ENCODE measurements around the gene CCDC90B.

CCDC90B gene

GRCh38 chr11:83223457-83223856 is 62.7 kb downstream of the CCDC90B start:
- no peak for DNase-seq (ENCODE audit: extremely low read depth, low read depth)
- TF ChIP-seq CTCF (IDR thresholded peaks at IDR 0.05; ENCODE audit: low read depth, low read length) = no peak

- DNase-seq (ENCODE audit: extremely low read depth, low read depth) = no peak
- no peak for TF ChIP-seq CTCF (IDR thresholded peaks at IDR 0.05; ENCODE audit: low read depth, low read length)
These were observed 63.7 kb downstream of the CCDC90B start for GRCh38 chr11:83222499-83222898.

- no peak for DNase-seq (ENCODE audit: extremely low read depth, low read depth)
- TF ChIP-seq CTCF (IDR thresholded peaks at IDR 0.05; ENCODE audit: low read depth, low read length) = no peak
These were observed 64.5 kb downstream of the CCDC90B start for GRCh38 chr11:83221694-83222093.

- no peak for DNase-seq (ENCODE audit: extremely low read depth, low read depth)
- TF ChIP-seq CTCF (IDR thresholded peaks at IDR 0.05; ENCODE audit: low read depth, low read length) = no peak
These were observed 65.9 kb downstream of the CCDC90B start for GRCh38 chr11:83220260-83220659.

- no peak; the same call in 1 of the 2 replicates for TF ChIP-seq CTCF (IDR thresholded peaks at IDR 0.05; ENCODE audit: low read depth, low read length)
- DNase-seq (ENCODE audit: extremely low read depth, low read depth) = no peak
These were observed 67.1 kb downstream of the CCDC90B start for GRCh38 chr11:83219095-83219494.

Measured in AG09319 (cell line).